ENCODE results near the gene TSN. TPM values are rescaled to one million over a fixed set of nuclear protein-coding genes. Genes with fewer than 3 reads are reported as not detected.

TSN gene
- total and polyA plus RNA-seq, 9 of the 15 experiments (the other 6 are each of a cell fraction or from before 2014, with no cell fraction given): 63.2 to 152 (median 95.2) TPM

- no peak overlapping the region for H3K4me3 ChIP-seq
- no peak overlapping the region for H3K4me2 ChIP-seq (ENCODE audit: insufficient read depth, low read length)
- no peak overlapping the region for H3K27ac ChIP-seq (ENCODE audit: extremely low read depth, low read depth, low read length)
- no peaks in the 10 kb centered on the region for H3K9me1 ChIP-seq (ENCODE audit: control insufficient read depth, insufficient read depth, low read length)
- H3K9ac ChIP-seq (ENCODE audit: insufficient read depth in 1 of 2, low read depth in 2 of 2, low read length in 2 of 2): no peak overlapping the region
- intact Hi-C loops (cut with micrococcal nuclease): loop anchor here (10.0 kb wide), 1 partner anchor 626 kb away; no protein-coding TSS in a partner anchor
- H3K9me3 ChIP-seq (replicated peaks; ENCODE audit: control insufficient read depth, insufficient read depth, low read depth, low read length): no peaks in the 10 kb centered on the region
- H2AFZ ChIP-seq (ENCODE audit: low read depth, low read length): no peak overlapping the region
- FAIRE-seq (no peak), ATAC-seq (no peak), DNase-seq (ENCODE audit: extremely low read depth in 1 of 4, low spot score in 3 of 4) (peak in 1 of 4 experiments; percentile 4)
- POLR2A ChIA-PET: no interaction called here
- 20% methylated on average over 7 of the region's 7 CpGs for WGBS (ENCODE audit: insufficient coverage, low coverage, missing lambda C conversion rate)
- no peaks in the 10 kb centered on the region for H3K4me1 ChIP-seq (replicated peaks in 1 of 2; ENCODE audit: control insufficient read depth in 2 of 2, insufficient read depth in 2 of 2, low read length in 2 of 2)
- no peaks in the 10 kb centered on the region for H4K20me1 ChIP-seq (replicated peaks; ENCODE audit: control insufficient read depth, insufficient read depth, low read length)
- in situ Hi-C loops (cut with MboI): no loop called here
- no peaks in the 10 kb centered on the region for H3K36me3 ChIP-seq (ENCODE audit: control insufficient read depth, insufficient read depth, low read length)
- peaks cover 3 to 9% of the 10 kb centered on the region in 2 experiments; a peak in 2 of 5 replicates for H3K27me3 ChIP-seq (ENCODE audit: control insufficient read depth in 2 of 2, insufficient read depth in 2 of 2, low read length in 2 of 2)
- no peaks in the 10 kb centered on the region for H3K79me2 ChIP-seq (ENCODE audit: control insufficient read depth, insufficient read depth, low read length)
- CTCF ChIA-PET (ENCODE audit: low intra/inter-chr PET ratio): no interaction called here
- BruUV-seq (replicated peaks): no TSS peak
- TF ChIP-seq MYC (IDR thresholded peaks at IDR 0.05; ENCODE audit: low read depth, low read length) (no peak), MYC (CRISPR knock-in tag; IDR thresholded peaks at IDR 0.05; ENCODE audit: borderline replicate concordance, low read depth) (no peak), HNRNPL (IDR thresholded peaks at IDR 0.05; ENCODE audit: low read depth, low read length) (no peak), NFRKB (IDR thresholded peaks at IDR 0.05; ENCODE audit: low read depth) (no peak), RBFOX2 (IDR thresholded peaks at IDR 0.05; ENCODE audit: low read depth, low read length) (no peak), ID3 (CRISPR knock-in tag; IDR thresholded peaks at IDR 0.05) (no peak), ID3 (tag; IDR thresholded peaks at IDR 0.05) (no peak), CREB3 (tag; conservative IDR thresholded peaks at IDR 0.05; ENCODE audit: low read depth) (no peak), ZNF134 (CRISPR knock-in tag; conservative IDR thresholded peaks at IDR 0.05) (no peak), FOXO4 (CRISPR knock-in tag; IDR thresholded peaks at IDR 0.05) (no peak), TRIM24 (IDR thresholded peaks at IDR 0.05) (no peak), PHF21A (IDR thresholded peaks at IDR 0.05; ENCODE audit: borderline replicate concordance, low read depth) (no peak), NCOA2 (IDR thresholded peaks at IDR 0.05; ENCODE audit: partially characterized antibody in 2 of 2) (no peak)
Observed at GRCh38 chr2:121710470-121711170, 44.8 kb upstream of the TSN start.
